GM13977 (cell line): ENCODE results near the gene ELF1.

Experiments
- DNase-seq: peaks from one replicate; pipeline ENCODE4 v3.0.0; 2012; ENCODE audit warnings: low spot score
- CTCF ChIP-seq: IDR thresholded peaks from 2 replicates; pipeline ENCODE4 v1.5.1; 2012; ENCODE audit warnings: mild to moderate bottlenecking, control low read depth; ENCODE audit not compliant: insufficient read depth; ENCODE audit errors: extremely low read depth, missing control alignments
- in situ Hi-C: fragments of 300-500 bp; cut with MboI; formaldehyde crosslinking; loops from one replicate; pipeline ENCODE4 v1.12.0; 2022; ENCODE audit warnings: low sequenced_read_pairs, low pct_unique_long_range_greater_than_20kb, mixed read lengths, inconsistent platforms; ENCODE audit not compliant: unreplicated experiment

ELF1 gene

GRCh38 chr13:40987606-40988280, 31.4 kb downstream of the ELF1 start:
- in situ Hi-C loops, result no loop called here
- DNase-seq, result no peak
- no peak for TF ChIP-seq CTCF

- in situ Hi-C loops, result no loop called here
- DNase-seq, result no peak
- no peak for TF ChIP-seq CTCF
Observed at GRCh38 chr13:40986101-40986856, 32.8 kb downstream of the ELF1 start.

GRCh38 chr13:40985381-40986100, 33.6 kb downstream of the ELF1 start:
- TF ChIP-seq CTCF, result no peak
- no peak for DNase-seq
- in situ Hi-C loops, result no loop called here

GRCh38 chr13:40984668-40985366, 34.3 kb downstream of the ELF1 start:
- in situ Hi-C loops, result no loop called here

GRCh38 chr13:40983725-40984667, 35.1 kb downstream of the ELF1 start:
- DNase-seq, result no peak
- in situ Hi-C loops, result no loop called here
- TF ChIP-seq CTCF, result no peak

More at GRCh38 chr13:40984668-40985366, 34.3 kb downstream of the ELF1 start:
- TF ChIP-seq CTCF, result no peak
- DNase-seq, result no peak
